Stomach (tissue), 9 donors: Measurements from ENCODE around the gene ST8SIA3. TPM values are rescaled to one million over a fixed set of nuclear protein-coding genes. Genes with fewer than 3 reads are reported as not detected.

Source experiments
- DNase-seq, 2 donors: peaks; one replicate each; pipeline versions ENCODE4 v3.0.0 to v3.0.0-alpha.2; 2013 to 2019
- H3K27ac ChIP-seq, 5 donors: fragments of 200-600 bp in 4 of 5; sonication (generic) in 4 of 5; one replicate each; pipeline ENCODE4 v1.5.1; 2013 to 2019; ENCODE audit warnings: mild to moderate bottlenecking in 1 of 5, moderate library complexity in 1 of 5
- H3K27me3 ChIP-seq, 3 donors: fragments of 200-600 bp; sonication (generic); one replicate each; pipeline ENCODE4 v1.5.1; 2017 to 2019; ENCODE audit warnings: mixed run types in 1 of 3
- H3K36me3 ChIP-seq, 4 donors: fragments of 200-600 bp; sonication (generic); 1 replicate in 3 of 4; 2 replicates in 1 of 4; pipeline ENCODE4 v1.5.1; 2016 to 2019
- H3K4me1 ChIP-seq, 4 donors: fragments of 200-600 bp; sonication (generic); one replicate each; pipeline ENCODE4 v1.5.1; 2016 to 2019
- H3K4me3 ChIP-seq, 4 donors: fragments of 200-600 bp; sonication (generic) in 3 of 4; one replicate each; pipeline ENCODE4 v1.5.1; 2016 to 2019; ENCODE audit warnings: mild to moderate bottlenecking in 1 of 4
- H3K9me3 ChIP-seq, 4 donors: fragments of 200-600 bp; sonication (generic); one replicate each; pipeline ENCODE4 v1.5.1; 2016 to 2019
- EP300 ChIP-seq: sonication (generic); formaldehyde crosslinking; IDR thresholded peaks from one replicate; pipeline ENCODE4 v1.6.1; 2017; ENCODE audit warnings: antibody characterized with exemption
- POLR2A ChIP-seq, 4 donors: fragments of 450-650 bp; IDR thresholded peaks; one replicate each; pipeline ENCODE4 v1.6.1; 2016; ENCODE audit warnings: antibody characterized with exemption in 4 of 4, control low read depth in 2 of 4, mild to moderate bottlenecking in 1 of 4, moderate library complexity in 1 of 4
- POLR2AphosphoS5 ChIP-seq, 3 donors: sonication (generic); formaldehyde crosslinking; IDR thresholded peaks; one replicate each; pipeline ENCODE4 v1.6.1; 2016; ENCODE audit warnings: antibody characterized with exemption in 3 of 3
- WGBS, 5 donors: extraction: QIAGEN DNeasy Blood & Tissue Kit in 3 of 5; methylation state at CpG; one replicate each; pipeline versions ENCODE4 v1.1.5 to v1.1.7; 2013 to 2018; 5-methylcytosine and 5-hydroxymethylcytosine counted together
- intact Hi-C: fragments of 100-400 bp; cut with DNase I; formaldehyde crosslinking; loops from one replicate; pipeline ENCODE4 v1.15.1; 2023; ENCODE audit warnings: low total_unique reads
- polyA plus RNA-seq, 3 donors: library from polyadenylated mRNA; stranded (reverse); fragments of 200-250 nt; gene quantifications; one replicate each; pipeline ENCODE4 v1.2.3, GENCODE V29; 2013
- total RNA-seq, 5 donors: library from RNA; depleted of rRNA; stranded (reverse); fragments of >200 nt; gene quantifications; one replicate each; pipeline versions ENCODE4 v1.1.0 to v1.2.3, GENCODE V29; 2014 to 2016
- TF ChIP-seq, protein P1 (sequence below), 7 experiments: fragments of 450-650 bp in 4 of 7; fragments of 200-600 bp in 3 of 7; sonication (generic) in 3 of 7; IDR thresholded peaks; one replicate each; pipeline ENCODE4 v1.5.1; 2016 to 2019; ENCODE audit warnings: antibody characterized with exemption in 7 of 7, control low read depth in 2 of 7, mild to moderate bottlenecking in 1 of 7
- donor health status: healthy with polysubstance abuse.
- donor health status: Bipolar disorder and iron deficiency.
- donor health status: healthy.

The ST8SIA3 gene
- total and polyA plus RNA-seq, 8 donors, result 0.35 to 0.56 (median 0.55) TPM; not detected in 5

GRCh38 chr18:57353137-57353939 is 981 bp downstream of the ST8SIA3 start:
- peak overlapping the region in 1 of 4 donors; percentile 2 for H3K4me3 ChIP-seq
- intact Hi-C loops, result no loop called here
- WGBS, 5 donors, result 4 to 9% (median 6%) methylated on average over 43 to 61 of the region's 61 CpGs
- no peak overlapping the region for H3K27ac ChIP-seq
- no peak for TF ChIP-seq EP300
- peaks cover 16 to 84% (median 44%) of the 10 kb centered on the region in 3 donors for H3K27me3 ChIP-seq
- DNase-seq, result peak in 1 of 2 donors; percentile 62
- peaks cover 0 to 25% (median 10%) of the 10 kb centered on the region in 4 donors for H3K4me1 ChIP-seq
- H3K36me3 ChIP-seq, result no peaks in the 10 kb centered on the region
- peaks cover 0 to 16% (median 5%) of the 10 kb centered on the region in 4 donors for H3K9me3 ChIP-seq

GRCh38 chr18:57353940-57354461 is 1.6 kb downstream of the ST8SIA3 start:
- DNase-seq, result peak in 1 of 2 donors; percentile 85
- no peaks in the 10 kb centered on the region for H3K36me3 ChIP-seq
- peaks cover 16 to 80% (median 44%) of the 10 kb centered on the region in 3 donors for H3K27me3 ChIP-seq
- H3K27ac ChIP-seq, result no peak overlapping the region
- intact Hi-C loops, result no loop called here
- H3K4me3 ChIP-seq, result peak overlapping the region in 1 of 4 donors; percentile 2
- WGBS, 5 donors, result 4 to 15% (median 11%) methylated on average over 34 to 37 of the region's 37 CpGs
- H3K9me3 ChIP-seq, result peaks cover 0 to 16% (median 5%) of the 10 kb centered on the region in 4 donors
- H3K4me1 ChIP-seq, result peaks cover 0 to 25% (median 10%) of the 10 kb centered on the region in 4 donors
- TF ChIP-seq POLR2AphosphoS5 (IDR thresholded peaks at IDR 0.05), result no peak

DNA sequence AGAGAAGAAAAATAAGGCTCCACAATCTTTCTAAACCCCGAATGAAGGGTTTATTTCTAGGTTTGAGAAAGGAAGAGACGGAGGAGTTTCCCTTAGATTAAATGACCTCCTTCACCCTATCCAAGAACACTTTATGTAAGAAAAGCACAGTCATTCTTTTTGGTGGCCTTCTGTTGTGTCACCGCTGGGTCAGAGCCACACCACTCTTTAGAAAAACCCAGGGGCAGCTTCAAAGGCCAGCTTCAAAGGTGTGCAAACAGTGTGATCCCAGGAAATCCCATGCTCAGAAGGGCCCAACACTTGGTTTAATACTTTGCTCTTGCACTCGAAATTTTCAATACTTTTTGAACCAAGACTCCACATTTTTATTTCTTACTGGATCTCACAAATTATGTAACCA is 7.1 kb downstream of the ST8SIA3 start:
- no peak for DNase-seq
- no peak overlapping the region for H3K27ac ChIP-seq
- no peak for TF ChIP-seq POLR2A (IDR thresholded peaks at IDR 0.05)
- TF ChIP-seq EP300, result no peak
- TF ChIP-seq POLR2AphosphoS5 (IDR thresholded peaks at IDR 0.05), result no peak
- TF ChIP-seq, protein P1, sequence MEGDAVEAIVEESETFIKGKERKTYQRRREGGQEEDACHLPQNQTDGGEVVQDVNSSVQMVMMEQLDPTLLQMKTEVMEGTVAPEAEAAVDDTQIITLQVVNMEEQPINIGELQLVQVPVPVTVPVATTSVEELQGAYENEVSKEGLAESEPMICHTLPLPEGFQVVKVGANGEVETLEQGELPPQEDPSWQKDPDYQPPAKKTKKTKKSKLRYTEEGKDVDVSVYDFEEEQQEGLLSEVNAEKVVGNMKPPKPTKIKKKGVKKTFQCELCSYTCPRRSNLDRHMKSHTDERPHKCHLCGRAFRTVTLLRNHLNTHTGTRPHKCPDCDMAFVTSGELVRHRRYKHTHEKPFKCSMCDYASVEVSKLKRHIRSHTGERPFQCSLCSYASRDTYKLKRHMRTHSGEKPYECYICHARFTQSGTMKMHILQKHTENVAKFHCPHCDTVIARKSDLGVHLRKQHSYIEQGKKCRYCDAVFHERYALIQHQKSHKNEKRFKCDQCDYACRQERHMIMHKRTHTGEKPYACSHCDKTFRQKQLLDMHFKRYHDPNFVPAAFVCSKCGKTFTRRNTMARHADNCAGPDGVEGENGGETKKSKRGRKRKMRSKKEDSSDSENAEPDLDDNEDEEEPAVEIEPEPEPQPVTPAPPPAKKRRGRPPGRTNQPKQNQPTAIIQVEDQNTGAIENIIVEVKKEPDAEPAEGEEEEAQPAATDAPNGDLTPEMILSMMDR (IDR thresholded peaks at IDR 0.05), result no peak
- 42 to 50% (median 46%) methylated on average over 4 of the region's 4 CpGs for WGBS, 5 donors
- peaks cover 0 to 5% (median 0%) of the 10 kb centered on the region in 4 donors for H3K9me3 ChIP-seq
- H3K4me3 ChIP-seq, result no peak overlapping the region
- H3K36me3 ChIP-seq, result no peaks in the 10 kb centered on the region
- H3K27me3 ChIP-seq, result peaks cover 0 to 42% (median 4%) of the 10 kb centered on the region in 3 donors
- intact Hi-C loops, result no loop called here
- H3K4me1 ChIP-seq, result no peaks in the 10 kb centered on the region

DNA sequence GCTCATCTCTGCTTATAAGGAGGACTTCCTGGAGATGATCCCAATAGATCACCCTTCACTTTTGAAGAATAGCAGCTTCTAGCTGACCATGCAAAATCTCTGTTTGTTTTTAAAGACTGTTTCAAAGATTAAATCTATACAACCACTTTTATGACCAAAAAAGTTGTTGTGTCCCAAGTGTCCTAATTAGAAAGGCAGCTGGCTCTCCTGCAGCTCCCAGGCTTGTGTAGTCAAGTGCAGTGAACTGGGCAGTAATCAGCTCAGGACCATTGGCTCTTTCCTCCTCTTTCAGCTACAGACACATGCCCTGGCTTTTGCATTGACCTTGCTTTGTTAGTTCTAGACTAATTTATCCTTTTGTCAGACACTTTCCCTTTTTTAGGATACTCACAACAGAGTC is 10.4 kb downstream of the ST8SIA3 start:
- Histone ChIP-seq H3K9me3 (no peaks in the 10 kb centered on the region), H3K27me3 (peaks cover 0 to 13% (median 0%) of the 10 kb centered on the region in 3 donors), H3K36me3 (no peaks in the 10 kb centered on the region), H3K4me1 (no peaks in the 10 kb centered on the region), H3K4me3 (no peak overlapping the region), H3K27ac (no peak overlapping the region)
- DNase-seq, result no peak
- intact Hi-C loops, result no loop called here
- TF ChIP-seq POLR2AphosphoS5 (IDR thresholded peaks at IDR 0.05) (no peak), EP300 (no peak), POLR2A (IDR thresholded peaks at IDR 0.05) (no peak)
- TF ChIP-seq, protein P1 (IDR thresholded peaks at IDR 0.05), result no peak

GRCh38 chr18:57364460-57364859 is 12.1 kb downstream of the ST8SIA3 start:
- WGBS, 5 donors, result 67 to 87% (median 81%) methylated on average over 2 of the region's 2 CpGs
- Histone ChIP-seq H3K27me3 (peaks cover 0 to 9% (median 0%) of the 10 kb centered on the region in 3 donors), H3K36me3 (no peaks in the 10 kb centered on the region), H3K4me1 (no peaks in the 10 kb centered on the region), H3K4me3 (no peak overlapping the region), H3K27ac (no peak overlapping the region), H3K9me3 (no peaks in the 10 kb centered on the region)
- intact Hi-C loops, result no loop called here
- DNase-seq, result no peak
- TF ChIP-seq, protein P1 (IDR thresholded peaks at IDR 0.05), result no peak
- no peak for TF ChIP-seq POLR2A (IDR thresholded peaks at IDR 0.05)
- TF ChIP-seq POLR2AphosphoS5 (IDR thresholded peaks at IDR 0.05), result no peak
- no peak for TF ChIP-seq EP300
